GM12878 (cell line): ENCODE results near the gene HSD17B14.

Experiments
- ATF2 ChIP-seq: IDR thresholded peaks from 2 replicates; pipeline ENCODE4 v1.6.1; 2012; ENCODE audit warnings: low read length, inconsistent platforms
- CHD1 ChIP-seq: IDR thresholded peaks from 2 replicates; pipeline ENCODE4 v1.6.1; 2012; ENCODE audit warnings: low read depth, low read length, improper control_type of control experiment
- CTCF ChIP-seq, 3 experiments: IDR thresholded peaks in 2 of 3; conservative IDR thresholded peaks in 1 of 3; 2 replicates each; pipeline ENCODE4 v1.5.1; 2011; ENCODE audit warnings: low read depth in 3 of 3, low read length in 3 of 3, mild to moderate bottlenecking in 3 of 3, control low read depth in 2 of 3, moderate library complexity in 2 of 3, inconsistent platforms in 1 of 3, mixed read lengths in 1 of 3; ENCODE audit not compliant: control insufficient read depth in 2 of 3, insufficient read depth in 1 of 3; ENCODE audit errors: extremely low read depth in 1 of 3
- ETV6 ChIP-seq, 2 experiments: fragments of 450-650 bp in 1 of 2; IDR thresholded peaks in 1 of 2; conservative IDR thresholded peaks in 1 of 2; 2 replicates each; pipeline ENCODE4 v1.6.1; 2014; ENCODE audit warnings: antibody characterized with exemption in 1 of 2, borderline replicate concordance in 1 of 2, low read depth in 1 of 2, mild to moderate bottlenecking in 1 of 2, moderate library complexity in 1 of 2
- NFYA ChIP-seq: IDR thresholded peaks from 2 replicates; pipeline ENCODE4 v1.6.1; 2011; ENCODE audit warnings: low read depth, mild to moderate bottlenecking, low read length, improper control_type of control experiment, borderline replicate concordance
- USF1 ChIP-seq: IDR thresholded peaks from 2 replicates; pipeline ENCODE4 v1.6.1; 2011; ENCODE audit warnings: borderline replicate concordance, low read depth, mild to moderate bottlenecking, moderate library complexity, mixed read lengths, low read length; ENCODE audit not compliant: insufficient read depth; ENCODE audit errors: extremely low read length

GRCh38 chr19:48852292-48852691, 16.0 kb upstream of the HSD17B14 start:
- TF ChIP-seq CTCF (IDR thresholded peaks at IDR 0.05 in 2 of 3, conservative IDR thresholded peaks at IDR 0.05 in 1 of 3; ENCODE audit: control insufficient read depth in 2 of 3, extremely low read depth in 1 of 3, insufficient read depth in 1 of 3, low read depth in 3 of 3, low read length in 3 of 3) (no peak), ETV6 (conservative IDR thresholded peaks at IDR 0.05 in 1 of 2, IDR thresholded peaks at IDR 0.05 in 1 of 2; ENCODE audit: borderline replicate concordance in 1 of 2, low read depth in 1 of 2) (no peak), NFYA (no peak), ATF2 (no peak), CHD1 (no peak), USF1 (no peak)
